ENCODE results near the gene NLRP6.
A peak's percentile ranks its signal among the peaks of the same experiment; 100 is the strongest.
"Not testable (repeated sequence)": the region's sequence is repeated elsewhere in the genome, so short reads cannot be mapped to it uniquely, and the experiment has no call there.

NLRP6 gene

DNA sequence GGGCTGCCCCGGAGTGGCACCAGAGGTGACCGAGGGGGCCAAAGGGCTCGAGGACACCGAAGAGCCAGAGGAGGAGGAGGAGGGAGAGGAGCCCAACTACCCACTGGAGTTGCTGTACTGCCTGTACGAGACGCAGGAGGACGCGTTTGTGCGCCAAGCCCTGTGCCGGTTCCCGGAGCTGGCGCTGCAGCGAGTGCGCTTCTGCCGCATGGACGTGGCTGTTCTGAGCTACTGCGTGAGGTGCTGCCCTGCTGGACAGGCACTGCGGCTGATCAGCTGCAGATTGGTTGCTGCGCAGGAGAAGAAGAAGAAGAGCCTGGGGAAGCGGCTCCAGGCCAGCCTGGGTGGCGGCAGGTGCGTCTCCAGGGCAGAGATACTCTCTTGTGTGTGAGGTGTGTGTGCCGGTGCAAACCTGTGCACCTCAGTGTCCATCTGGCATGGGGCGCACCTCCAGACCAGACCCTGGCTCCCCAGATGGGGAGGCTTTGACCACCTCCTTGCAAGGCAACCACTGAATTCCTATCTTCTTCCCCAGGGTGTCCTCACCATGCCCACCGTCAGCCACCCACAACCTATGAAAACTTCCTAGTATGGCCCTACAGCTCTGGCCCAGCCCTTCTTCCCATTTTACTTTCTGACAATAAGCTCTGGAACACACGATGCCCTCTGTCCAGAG, 3.4 kb downstream of the NLRP6 start:
- DNase-seq, result no peak

DNA sequence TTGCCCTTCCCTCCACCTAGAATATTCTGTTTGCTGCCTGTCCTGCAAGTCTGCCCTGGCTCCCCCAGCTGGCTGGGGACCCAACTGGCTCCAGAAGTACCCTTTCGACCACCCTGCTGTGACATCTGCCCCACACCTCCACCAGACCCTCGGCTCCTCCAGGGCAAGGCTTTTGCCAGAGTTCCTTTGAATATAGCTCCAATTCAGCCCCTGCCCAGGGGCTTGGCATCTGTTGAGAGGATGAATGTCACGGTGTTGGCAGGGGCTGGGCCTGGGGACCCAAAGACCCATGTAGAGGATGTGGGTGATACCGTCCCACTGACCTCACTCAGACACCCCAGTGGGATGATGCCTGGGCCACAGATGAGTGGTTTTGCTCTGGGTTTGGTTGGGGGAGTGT, 4.0 kb downstream of the NLRP6 start:
- DNase-seq, result no peak

DNA sequence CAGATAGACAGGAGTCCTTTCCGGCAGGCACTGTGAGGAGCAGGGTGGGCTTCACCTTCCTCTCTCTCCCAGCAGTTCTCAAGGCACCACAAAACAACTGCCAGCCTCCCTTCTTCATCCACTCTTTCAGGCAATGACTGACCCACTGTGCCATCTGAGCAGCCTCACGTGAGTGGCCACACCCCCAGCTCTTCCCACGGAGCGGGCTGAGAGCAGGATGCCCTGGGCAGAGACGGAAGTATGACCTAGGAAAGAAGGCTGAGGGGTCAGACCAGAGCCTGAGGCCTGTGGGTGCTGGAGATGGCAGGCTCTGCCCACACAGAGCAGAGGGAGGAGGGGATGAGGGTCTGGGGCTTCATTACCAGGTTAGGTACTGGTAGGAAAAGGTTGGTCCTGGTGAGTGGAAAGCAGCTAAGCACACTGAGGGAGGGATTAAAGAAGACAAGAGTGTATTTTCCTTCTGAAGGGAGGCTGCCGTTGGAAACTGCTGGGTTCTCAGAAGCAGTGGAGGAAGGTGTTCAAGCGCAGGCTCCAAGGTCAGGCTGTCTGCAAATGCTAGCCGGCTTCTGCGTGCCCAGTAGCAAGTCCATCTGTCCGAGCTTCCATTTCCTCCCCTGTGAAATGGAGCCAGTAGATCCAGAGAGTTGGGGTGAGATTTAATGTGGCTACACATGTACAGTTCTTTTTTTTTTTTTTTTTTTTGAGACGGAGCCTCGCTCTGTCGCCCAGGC, 4.6 kb downstream of the NLRP6 start:
- no peak for DNase-seq

DNA sequence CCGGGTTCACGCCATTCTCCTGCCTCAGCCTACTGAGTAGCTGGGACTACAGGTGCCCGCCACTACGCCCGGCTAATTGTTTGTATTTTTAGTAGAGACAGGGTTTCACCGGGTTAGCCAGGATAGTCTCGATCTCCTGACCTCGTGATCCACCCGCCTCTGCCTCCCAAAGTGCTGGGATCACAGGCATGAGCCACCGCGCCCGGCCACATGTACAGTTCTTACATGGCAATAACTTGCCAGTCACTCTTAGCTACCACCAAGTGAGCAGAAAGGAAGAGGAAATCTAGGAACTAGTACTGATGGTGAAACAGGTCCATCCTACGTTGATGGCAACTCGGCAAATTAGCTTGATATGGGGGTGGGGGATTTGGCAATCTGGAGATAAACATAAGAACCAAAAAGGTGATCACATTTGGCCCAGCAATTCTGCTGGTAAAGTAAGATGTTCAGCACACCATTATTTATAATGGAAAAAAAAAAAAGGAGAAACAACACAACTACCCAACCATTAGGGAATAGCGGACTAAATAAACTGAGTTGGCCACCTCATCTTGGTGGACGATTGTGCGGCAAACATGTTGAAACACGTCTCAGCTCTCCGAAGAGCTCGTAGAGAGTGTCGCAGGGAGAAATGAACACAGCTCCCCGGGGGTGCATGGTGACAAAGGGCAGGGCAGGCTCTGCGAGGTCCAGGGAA, 5.3 kb downstream of the NLRP6 start:
- DNase-seq, result no peak

DNA sequence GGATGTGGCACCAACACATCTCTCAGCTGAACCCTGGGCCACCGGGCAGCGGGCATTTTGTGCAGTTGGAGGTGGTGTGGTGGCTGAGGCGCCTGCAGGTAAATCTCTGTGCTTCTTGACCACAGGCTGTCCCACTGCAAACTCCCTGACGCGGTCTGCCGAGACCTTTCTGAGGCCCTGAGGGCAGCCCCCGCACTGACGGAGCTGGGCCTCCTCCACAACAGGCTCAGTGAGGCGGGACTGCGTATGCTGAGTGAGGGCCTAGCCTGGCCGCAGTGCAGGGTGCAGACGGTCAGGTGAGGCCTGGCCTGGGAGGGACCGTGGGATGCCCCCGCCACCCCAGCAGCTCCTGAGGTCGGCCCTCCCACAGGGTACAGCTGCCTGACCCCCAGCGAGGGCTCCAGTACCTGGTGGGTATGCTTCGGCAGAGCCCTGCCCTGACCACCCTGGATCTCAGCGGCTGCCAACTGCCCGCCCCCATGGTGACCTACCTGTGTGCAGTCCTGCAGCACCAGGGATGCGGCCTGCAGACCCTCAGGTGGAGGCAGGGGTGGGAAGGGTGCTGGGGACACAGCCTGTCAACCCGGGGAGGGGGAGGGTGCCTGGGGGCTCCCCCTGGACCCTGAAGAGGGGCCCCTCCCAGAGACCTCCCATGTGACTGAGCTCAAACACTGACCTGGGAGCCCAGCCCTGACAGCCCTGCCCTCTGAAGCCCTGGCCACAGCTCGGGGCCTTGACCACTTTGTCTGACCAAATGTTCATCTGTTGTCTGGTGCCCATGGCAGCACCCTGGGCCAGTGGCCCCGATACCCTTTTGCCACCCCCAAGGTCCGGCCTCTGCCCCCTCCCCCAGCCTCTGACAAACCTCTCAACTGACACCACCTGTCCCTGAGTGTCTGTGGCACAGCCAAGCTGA, 6.2 kb downstream of the NLRP6 start:
- no peak for DNase-seq

DNA sequence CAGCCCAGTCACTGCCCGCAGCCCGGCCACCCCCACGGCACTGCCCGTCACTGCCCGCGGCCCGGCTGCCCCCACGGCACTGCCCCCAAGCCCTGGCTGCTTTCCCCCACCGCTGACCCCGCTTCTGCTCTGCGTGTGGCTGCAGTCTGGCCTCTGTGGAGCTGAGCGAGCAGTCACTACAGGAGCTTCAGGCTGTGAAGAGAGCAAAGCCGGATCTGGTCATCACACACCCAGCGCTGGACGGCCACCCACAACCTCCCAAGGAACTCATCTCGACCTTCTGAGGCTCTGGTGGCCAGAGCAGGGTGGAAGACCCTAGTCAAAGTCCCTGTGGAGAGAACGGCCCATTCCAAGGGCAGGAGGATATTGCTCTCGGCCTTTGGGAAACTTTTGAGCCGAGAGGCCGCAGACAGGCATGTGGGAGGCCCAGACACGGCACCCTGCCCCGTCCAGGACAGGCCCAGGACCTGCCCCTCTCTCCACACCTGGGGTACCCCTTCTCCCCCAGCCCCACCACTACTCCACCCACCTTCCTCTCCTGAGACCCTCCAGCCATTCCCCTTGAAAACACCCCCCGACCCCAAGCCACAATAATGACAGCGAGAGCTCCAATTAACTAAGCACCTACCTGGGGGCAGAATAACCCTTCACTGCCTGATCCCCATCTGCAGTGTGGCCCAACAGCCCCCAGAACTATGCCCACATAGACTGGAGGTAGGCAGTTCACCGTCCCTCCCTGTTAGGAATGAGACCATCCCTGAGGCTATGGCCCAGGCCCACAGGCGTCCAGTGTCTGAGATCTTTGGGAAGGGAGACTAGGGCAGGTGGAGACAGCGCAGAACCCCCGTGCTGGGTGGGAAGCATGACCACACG, 7.0 kb downstream of the NLRP6 start:
- no peak for DNase-seq

DNA sequence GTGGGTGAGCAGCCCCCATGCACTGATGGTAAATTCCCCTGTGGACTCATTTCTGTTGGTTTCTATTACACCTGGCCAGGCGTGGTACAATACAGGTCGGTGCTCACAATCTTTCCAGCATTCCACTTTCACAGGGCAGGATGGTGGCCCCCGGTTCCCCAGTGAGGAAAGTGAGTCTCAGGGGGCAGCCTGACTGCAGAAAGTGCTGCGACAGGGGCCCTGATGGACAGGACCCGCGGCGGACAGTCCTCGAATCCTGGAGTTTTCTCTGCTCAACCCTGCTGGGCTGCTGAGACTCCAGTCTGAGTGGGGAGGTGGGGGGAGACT, 7.7 kb downstream of the NLRP6 start:
- no peak for DNase-seq

DNA sequence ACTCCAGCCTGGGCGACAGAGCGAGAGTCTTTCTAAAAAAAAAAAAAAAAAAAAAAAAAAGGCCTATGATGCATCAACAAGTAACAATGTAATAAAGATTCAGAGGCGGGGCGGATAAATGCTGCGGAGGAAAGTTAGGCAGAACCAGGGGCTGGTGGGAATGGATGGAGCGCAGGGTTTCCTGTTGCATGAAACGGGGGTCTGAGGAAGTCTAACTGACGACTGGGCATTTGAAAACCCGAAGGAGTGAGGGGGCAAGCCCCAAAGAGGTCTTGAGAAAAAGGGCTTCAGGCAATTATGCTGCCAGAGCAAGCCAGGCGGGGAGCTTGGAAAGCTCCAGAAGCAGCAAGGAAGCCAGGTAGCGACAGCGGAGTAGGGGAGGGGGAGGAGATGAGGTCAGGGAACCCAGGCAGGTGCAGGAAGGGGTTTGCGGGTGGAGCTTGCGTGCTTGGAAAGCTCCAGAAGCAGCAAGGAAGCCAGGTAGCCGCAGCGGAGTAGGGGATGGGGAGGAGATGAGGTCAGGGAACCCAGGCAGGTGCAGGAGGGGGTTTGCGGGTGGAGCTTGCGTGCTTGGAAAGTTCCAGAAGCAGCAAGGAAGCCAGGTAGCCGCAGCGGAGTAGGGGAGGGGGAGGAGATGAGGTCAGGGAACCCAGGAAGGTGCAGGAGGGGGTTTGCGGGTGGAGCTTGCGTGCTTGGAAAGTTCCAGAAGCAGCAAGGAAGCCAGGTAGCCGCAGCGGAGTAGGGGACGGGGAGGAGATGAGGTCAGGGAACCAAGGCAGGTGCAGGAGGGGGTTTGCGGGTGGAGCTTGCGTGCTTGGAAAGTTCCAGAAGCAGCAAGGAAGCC, 9.0 kb downstream of the NLRP6 start:
- DNase-seq, result not testable (repeated sequence)

DNA sequence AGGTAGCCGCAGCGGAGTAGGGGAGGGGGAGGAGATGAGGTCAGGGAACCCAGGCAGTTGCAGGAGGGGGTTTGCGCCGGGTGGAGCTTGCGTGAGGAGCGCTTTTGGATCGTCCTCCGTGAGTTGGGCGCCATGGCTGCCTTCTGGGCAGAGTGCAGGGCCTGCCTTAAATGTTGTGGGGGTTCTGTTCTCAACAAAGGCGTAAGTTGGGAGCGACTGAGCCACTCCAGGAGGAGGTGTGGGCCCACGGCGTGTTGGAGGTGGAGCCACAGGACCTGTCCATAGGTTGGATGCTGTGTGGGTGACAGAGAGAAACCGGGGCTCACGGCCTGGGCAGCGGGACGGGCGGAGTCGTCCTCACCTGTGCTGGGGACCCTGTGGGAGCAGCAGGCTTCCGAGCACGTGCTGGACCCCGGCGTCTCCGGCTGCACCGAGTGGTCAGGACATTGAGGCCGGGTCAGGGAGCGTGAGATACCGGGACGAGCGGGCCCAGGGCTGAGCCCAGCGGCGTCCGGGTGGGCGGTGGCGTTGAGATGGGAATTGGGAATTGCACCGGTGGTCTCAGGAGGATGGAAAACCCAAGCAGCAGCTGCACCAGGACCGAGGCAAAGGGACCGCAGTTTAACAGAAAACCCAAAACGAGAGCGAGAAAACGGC, 9.7 kb downstream of the NLRP6 start:
- DNase-seq, result no peak

DNA sequence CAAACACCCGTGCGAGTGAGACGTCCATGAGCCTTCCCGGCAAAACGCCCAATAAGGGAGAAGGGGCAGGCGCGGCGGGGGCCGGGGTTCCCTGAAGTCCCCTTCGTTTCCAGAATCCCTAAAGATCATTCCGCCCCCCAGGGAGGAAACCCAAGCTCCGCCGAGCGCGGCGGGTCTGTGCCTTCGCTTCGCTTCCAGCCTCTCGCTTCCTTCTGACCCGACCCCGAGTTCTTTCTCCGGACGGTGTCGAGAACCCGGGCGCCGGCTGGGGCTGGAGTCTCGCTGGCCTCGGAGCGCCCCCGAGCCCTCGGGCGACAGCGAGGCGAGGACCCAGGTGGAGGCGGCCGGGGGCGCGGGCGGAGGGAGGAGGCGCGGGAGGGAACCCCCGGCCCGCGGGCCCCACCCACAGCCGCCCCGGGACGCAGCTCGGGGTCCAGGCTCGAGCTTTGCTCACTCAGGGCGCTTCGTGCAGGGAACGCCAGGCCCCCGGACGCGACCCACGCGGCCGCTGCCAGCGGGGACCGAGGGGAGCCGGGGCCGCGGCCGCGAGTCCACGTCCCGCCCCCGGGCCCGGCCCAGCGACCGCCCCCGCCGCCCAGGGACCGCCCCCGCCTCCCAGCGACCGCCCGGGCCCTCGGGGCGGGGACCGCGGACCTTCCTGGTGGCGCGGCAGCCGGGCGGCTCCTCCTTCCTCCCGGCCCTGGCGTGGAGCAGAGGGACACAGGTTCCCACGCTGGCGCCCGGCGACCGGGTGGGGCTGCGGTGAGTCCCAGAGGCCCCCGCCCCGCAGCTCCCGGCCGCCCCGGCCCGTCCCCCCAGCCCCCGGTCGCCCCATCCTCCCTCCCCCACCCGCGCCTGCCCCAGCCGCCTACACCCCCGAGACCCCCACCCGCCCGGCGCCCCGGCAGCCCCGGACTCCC, 10.5 kb downstream of the NLRP6 start, which contains the start of gene PGGHG:
Gene PGGHG, plus strand, starts transcription at position 649 of the 920 bp plus-strand sequence. CDS start 691 bp downstream, outside the sequence.
- DNase-seq, result peak in 3 of 56 donors; percentile 31 to 58 (median 42)

DNA sequence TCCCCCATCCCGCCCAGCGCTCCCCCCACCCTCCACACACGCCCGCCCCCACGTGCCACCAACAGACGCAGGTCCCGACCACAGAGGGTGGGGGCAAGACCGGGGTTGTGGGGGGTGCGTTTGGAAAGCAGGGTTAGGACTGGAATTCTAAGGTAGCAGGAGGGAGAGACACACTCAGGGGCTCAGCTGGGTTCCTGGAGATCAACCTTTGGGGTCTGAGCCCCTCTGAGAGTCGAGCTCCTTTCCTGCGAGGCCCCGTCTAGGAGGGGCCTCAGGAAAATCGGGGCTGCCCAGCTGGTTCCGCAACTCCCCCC, 11.1 kb downstream of the NLRP6 start:
- no peak for DNase-seq

DNA sequence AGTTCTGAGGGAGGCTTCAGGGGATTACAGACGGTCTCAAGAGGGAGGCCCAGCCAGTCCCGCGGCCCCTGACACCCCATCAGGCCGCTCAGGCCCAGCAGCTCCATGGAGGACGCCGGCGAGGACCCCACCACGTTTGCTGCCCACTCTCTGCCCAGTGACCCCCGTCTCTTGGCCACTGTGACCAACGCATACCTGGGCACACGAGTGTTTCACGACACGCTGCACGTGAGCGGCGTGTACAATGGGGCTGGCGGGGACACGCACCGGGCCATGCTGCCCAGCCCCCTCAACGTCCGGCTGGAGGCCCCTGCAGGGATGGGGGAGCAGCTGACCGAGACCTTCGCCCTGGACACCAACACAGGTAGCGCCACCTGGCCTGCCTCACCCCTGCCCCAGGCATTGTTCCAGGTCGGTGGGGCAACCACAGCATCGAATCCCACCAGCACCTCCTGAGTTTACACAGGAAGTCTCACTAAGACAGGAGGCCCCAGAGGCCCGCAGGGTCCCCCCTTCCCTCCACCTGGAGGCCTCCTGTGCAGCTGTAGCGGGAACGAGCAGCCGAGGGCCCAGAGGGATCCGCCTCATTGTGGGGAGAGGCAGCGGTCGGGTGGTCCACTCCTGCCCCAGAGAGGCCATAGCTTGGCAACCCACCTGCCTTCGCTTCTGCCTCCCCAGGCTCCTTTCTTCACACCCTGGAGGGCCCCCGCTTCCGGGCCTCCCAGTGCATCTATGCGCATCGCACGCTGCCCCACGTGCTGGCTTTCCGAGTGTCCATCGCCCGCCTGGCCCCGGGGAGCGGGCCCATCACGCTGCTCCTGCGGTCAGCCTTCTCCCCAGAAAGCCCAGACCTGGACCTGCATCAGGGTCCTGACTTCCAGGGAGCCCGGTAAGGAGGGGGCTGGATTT, 11.8 kb downstream of the NLRP6 start:
- no peak for DNase-seq

DNA sequence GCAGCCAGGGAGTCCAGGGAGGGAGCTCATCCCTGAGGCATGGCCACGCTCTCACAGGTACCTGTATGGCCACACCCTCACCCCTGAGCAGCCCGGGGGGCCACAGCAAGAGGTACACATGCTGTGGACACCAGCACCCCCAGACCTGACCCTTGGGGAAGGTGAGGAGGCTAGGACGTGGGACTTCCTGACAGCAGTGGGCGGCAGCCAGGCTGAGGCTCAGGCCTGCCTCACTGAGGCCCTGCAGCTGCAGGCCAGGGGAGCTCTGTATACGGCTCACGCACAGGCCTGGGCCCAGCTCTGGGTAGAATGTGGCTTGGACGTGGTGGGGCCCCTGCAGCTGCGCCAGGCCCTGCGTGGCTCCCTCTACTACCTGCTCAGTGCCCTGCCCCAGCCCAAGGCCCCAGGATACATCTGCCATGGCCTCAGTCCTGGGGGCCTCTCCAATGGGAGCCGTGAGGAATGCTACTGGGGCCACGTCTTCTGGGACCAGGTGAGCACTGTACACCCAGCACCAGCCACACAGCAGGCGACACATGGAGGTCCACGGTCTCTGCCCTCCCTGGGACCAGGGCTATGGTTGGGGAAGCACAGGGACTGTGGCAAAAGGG, 12.5 kb downstream of the NLRP6 start:
- DNase-seq, result no peak

DNA sequence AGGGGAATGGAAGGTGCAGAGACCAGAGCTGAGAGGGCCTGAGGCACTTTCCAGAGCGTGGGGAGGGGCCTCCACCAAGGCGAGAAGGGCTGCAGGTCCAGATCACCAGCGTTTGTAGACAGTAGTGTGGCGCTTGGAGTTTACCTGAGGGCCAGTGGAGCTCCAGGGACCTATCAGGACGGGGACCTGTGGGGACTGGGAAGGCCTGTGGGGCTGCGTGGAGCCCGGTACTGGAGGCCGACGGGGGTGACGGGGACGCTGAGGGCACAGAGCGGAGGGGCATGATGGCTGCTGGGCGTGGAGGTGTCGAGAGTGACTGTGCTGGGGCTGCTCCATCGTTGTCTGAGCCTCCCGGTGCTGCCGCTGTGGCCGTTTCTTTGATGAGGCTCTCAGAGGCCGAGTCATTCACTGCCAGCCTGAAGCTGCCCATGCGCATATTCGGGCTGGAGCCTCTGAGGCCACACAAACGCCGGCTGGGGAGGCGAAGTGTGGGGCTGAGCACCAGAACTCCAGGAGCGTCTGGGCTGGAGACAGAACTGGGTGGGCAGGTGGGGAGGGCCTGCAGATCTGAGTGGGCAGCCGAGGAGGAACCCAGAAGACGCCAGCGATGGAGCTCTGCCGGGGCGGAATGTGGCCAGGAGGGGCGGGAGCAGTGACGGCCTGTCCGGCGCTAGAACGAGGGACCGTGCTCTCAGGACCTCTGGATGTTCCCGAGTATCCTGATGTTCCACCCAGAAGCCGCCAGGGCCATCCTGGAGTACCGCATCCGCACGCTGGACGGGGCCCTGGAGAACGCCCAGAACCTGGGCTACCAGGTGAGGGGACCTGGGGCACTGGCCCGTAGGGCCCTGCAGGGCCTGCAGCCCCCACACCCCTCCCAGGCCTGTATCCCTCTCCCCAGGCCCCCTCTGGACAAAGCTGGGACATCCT, 13.3 kb downstream of the NLRP6 start:
- DNase-seq, result no peak
